Coronary artery (tissue), 2 donors: ENCODE results near the gene MBP.

Experiments used
- DNase-seq: peaks from one replicate; pipeline ENCODE4 v3.0.0-alpha.2; 2017; ENCODE audit warnings: low spot score
- H3K27ac ChIP-seq, 2 donors: fragments of 200-600 bp; sonication (generic); one replicate each; pipeline ENCODE4 v1.5.1; 2016 to 2019
- H3K4me3 ChIP-seq: fragments of 200-600 bp; sonication (generic); 2 replicates; pipeline ENCODE4 v1.5.1; 2016; ENCODE audit warnings: mild to moderate bottlenecking, moderate library complexity
- TF ChIP-seq, protein P1 (sequence below): fragments of 200-600 bp; sonication (generic); IDR thresholded peaks from one replicate; pipeline ENCODE4 v1.5.1; 2019; ENCODE audit warnings: antibody characterized with exemption

Gene MBP

DNA sequence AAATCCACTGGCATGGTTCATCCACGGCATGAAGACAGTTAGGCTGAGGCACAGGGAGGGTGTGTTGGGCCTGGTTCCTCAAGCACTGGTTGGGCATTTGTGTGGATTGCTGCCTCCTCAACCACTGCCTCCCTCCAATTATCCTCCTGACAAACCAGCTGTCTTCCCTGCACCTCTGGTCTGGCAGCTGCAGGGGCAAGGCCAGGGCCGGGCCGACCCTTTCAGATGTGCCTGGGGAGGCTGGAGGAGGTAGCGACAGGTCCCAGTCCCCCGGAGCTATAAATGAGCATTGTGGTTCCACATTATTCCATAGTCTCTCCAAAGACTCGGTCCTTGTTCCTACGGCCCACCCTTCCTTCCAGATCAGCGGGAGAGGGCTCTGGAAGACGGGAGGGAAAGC, 86.2 kb downstream of the MBP start:
- no peak for DNase-seq
- no peak overlapping the region for H3K4me3 ChIP-seq
- H3K27ac ChIP-seq: no peak overlapping the region
- TF ChIP-seq, protein P1, sequence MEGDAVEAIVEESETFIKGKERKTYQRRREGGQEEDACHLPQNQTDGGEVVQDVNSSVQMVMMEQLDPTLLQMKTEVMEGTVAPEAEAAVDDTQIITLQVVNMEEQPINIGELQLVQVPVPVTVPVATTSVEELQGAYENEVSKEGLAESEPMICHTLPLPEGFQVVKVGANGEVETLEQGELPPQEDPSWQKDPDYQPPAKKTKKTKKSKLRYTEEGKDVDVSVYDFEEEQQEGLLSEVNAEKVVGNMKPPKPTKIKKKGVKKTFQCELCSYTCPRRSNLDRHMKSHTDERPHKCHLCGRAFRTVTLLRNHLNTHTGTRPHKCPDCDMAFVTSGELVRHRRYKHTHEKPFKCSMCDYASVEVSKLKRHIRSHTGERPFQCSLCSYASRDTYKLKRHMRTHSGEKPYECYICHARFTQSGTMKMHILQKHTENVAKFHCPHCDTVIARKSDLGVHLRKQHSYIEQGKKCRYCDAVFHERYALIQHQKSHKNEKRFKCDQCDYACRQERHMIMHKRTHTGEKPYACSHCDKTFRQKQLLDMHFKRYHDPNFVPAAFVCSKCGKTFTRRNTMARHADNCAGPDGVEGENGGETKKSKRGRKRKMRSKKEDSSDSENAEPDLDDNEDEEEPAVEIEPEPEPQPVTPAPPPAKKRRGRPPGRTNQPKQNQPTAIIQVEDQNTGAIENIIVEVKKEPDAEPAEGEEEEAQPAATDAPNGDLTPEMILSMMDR: no peak

DNA sequence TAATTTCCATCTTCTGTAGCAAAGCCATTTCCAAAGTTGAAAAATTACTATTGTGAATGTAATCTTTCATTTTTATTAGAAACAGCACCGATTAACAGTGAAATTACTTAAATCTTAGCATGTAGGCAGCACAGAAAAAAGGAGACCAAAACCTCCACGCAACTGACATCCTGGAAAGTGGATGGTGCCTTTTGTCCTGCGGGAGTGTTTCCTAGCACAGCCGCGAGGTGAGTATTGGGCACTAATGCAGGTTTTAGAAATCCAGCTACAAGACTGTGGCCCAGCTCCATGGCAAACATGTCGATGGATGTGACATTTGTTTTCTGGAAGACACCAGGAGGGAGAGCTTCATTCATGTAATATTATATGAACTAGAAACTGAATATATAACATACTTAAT, 86.9 kb downstream of the MBP start:
- H3K27ac ChIP-seq: no peak overlapping the region
- DNase-seq: no peak
- TF ChIP-seq, protein P1: no peak
- no peak overlapping the region for H3K4me3 ChIP-seq

DNA sequence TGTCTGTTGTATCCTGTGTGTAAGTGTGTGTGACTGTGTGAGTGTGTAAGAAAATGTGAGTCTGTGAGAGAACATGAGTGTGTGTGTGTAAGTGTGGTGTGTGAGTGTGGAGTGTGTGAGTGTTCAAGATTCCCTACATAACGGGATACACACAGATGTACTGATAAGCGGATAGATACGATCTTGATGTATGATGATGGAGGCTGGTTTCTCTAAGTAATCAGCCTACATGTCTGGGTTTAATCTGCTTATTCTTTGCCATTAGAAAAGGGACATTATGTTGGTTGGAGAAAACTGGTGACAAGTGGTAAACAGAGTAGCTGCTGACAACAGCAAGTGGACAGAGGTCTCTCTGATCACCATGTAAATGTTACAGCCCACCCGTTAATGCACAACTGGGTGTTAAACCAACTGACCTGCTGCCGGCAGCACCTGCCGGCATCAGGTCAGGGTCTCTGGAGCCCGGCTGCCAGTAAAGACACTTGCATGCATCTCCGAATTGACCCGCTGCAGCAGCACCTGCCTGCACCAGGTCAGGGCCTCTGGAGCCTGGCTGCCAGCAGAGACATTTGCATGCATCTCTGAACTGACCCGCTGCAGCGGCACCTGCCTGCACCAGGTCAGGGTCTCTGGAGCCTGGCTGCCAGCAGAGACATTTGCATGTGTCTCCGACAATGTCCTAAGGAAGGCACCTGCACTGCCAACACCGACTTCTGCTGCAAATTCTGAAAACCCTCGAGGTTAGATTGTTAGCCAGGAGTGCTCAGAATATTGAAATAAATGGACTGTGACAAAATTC, 87.5 kb downstream of the MBP start:
- no peak for DNase-seq
- TF ChIP-seq, protein P1: no peak
- Histone ChIP-seq H3K27ac (no peak overlapping the region), H3K4me3 (no peak overlapping the region)

DNA sequence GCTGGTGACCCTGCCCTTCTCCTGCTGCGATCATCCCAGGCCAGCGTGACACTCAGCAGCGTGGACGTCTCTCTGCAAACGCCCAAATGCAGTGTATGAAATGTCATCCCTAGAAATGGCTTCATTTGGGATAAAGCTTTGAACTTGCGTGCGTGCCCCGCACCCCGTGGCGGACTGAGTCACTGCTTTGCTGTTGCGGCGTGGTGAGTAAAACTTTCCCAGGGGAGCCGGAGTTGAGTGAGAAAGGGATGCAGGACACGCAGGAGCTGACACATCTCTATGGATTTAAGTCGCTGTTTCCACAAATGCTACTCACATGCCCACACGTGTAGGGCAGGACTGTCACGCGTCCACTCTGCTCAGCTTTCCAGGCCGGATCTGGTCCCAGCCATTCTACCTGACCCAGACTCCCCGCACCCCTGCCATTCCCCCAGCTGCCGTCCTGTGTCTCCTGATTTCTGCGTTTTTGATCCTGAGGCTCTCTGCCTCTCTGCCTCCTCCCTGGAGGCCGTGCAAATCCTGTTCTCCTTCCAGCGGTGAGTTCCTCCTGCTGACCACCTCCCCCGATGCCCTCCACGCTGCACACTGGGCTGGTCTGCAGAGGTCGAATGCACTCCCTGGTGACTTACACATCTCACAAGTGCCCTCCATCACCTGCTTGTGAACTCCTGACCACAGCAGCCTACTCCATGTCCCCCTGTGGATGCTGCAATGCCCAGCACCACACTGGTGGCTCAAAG, 88.9 kb downstream of the MBP start:
- TF ChIP-seq, protein P1: no peak
- Histone ChIP-seq H3K4me3 (no peak overlapping the region), H3K27ac (no peak overlapping the region)
- no peak for DNase-seq

DNA sequence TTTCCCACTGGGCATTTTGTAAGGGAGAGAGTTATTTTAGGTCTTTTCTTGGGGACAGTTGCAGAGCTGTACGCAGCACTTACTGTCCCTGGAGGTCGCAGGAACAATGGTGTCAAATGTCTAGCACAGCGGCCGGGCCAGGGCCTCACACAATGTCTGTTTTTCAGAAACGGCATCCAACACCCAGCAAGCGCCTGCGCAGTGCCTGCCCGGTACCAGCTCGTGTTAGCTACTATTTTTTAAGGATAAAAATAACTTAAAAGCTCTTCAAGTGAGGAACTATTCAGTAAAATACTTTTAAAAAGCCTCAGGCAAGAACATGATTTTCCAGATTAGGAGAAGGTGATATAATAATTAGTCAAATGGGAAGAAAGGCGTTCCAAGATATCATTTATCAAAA, 90.0 kb downstream of the MBP start:
- no peak overlapping the region for H3K27ac ChIP-seq
- TF ChIP-seq, protein P1: no peak
- no peak overlapping the region for H3K4me3 ChIP-seq
- DNase-seq: no peak

DNA sequence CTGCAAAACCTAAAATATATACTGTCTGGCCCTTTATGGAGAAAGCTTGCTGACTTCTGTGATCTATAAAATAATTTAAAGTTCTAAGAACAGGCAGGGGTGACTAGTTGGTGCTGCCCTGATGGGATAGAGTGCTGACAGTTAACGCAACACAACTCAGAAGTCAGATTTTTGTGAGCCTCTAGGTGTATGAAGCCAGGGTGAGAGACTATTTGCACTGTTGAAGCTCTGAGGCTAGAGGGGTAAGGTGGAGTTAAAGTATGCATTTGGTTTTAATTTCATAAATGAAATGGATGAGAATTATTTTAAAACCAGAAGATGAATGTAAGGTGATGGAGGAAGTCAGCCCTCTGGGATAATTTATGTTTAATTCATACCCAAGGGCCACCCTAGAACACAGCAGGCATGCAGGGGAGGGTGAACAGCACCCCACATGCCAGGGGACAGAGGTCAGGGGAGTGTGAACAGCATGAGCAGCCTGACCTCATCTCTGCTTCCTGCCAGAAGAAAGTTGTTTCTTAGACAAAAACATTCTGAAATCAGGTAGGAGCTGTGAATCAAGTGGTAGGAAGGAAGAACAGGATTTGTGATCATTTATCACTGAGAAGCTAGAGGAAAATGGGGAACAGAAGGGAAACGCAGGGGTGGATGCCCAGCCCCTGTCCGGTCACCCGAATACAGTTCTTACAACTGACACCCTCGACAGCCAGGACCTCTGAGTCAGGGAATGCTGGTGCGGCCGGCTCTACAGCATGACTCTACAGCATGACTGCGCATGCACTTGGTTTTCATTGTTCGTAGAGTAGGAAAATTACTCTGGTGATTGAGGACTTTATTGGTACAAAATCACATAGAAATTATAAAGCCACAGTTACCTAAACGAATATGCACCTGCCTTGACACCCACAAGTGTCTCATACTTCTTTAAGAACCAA, 93.1 kb downstream of the MBP start:
- H3K27ac ChIP-seq: no peak overlapping the region
- TF ChIP-seq, protein P1: no peak
- H3K4me3 ChIP-seq: no peak overlapping the region
- DNase-seq: no peak
